ENCODE data around the gene ELF5.

The ELF5 gene

DNA sequence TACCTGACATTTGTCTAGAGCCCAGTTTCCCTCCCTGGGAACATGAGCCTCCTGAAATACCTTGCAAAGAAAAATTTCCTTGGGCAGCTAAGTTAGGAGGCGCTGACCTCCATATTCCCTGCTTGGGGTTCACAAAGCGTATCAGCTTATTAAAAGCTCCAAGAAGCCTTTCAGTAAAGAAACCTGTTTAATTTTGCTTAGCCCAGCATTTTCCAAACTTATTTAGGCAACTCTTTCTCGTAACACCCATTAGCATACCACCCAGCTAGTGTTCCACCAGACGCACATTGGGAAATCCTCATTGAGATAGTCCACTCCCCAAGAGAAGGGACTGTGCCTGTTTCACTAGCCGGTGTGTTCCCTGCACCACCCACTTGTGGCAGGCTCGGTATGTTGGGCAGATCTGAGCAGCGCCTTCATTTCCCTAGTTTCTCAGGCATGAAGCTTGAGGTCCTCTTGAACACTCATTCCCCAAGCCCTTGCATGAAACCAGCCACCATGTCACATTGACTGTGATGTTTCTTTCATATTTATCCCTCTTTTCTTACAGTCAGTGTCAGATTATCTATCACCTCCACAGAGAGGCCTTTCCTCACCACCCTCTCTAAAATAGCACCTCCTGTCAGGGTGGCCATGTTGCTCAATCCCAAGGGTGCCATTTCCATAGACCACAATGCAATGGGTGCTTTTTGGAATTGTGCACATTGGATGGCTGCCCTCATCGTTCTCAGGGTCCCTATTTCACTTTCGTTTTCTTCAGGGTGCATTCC lies 12.5 kb upstream of the ELF5 start:
- no peak for DNase-seq (ENCODE audit: low read depth)
- TF ChIP-seq, protein P1, sequence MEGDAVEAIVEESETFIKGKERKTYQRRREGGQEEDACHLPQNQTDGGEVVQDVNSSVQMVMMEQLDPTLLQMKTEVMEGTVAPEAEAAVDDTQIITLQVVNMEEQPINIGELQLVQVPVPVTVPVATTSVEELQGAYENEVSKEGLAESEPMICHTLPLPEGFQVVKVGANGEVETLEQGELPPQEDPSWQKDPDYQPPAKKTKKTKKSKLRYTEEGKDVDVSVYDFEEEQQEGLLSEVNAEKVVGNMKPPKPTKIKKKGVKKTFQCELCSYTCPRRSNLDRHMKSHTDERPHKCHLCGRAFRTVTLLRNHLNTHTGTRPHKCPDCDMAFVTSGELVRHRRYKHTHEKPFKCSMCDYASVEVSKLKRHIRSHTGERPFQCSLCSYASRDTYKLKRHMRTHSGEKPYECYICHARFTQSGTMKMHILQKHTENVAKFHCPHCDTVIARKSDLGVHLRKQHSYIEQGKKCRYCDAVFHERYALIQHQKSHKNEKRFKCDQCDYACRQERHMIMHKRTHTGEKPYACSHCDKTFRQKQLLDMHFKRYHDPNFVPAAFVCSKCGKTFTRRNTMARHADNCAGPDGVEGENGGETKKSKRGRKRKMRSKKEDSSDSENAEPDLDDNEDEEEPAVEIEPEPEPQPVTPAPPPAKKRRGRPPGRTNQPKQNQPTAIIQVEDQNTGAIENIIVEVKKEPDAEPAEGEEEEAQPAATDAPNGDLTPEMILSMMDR (IDR thresholded peaks at IDR 0.05; ENCODE audit: low read depth, low read length, missing control alignments), result no peak
- in situ Hi-C loops (cut with HindIII; ENCODE audit: low sequenced_read_pairs), result no loop called here
- H3K4me3 ChIP-seq (ENCODE audit: low read depth, low read length), result no peak overlapping the region

- TF ChIP-seq, protein P1 (IDR thresholded peaks at IDR 0.05; ENCODE audit: low read depth, low read length, missing control alignments), result no peak
- H3K4me3 ChIP-seq (ENCODE audit: low read depth, low read length), result no peak overlapping the region
- DNase-seq (ENCODE audit: low read depth), result no peak
- in situ Hi-C loops (cut with HindIII; ENCODE audit: low sequenced_read_pairs), result no loop called here
Observed at GRCh38 chr11:34525098-34525497, 11.5 kb upstream of the ELF5 start.

GRCh38 chr11:34524696-34525095 lies 11.1 kb upstream of the ELF5 start:
- TF ChIP-seq, protein P1 (IDR thresholded peaks at IDR 0.05; ENCODE audit: low read depth, low read length, missing control alignments), result no peak
- no peak overlapping the region for H3K4me3 ChIP-seq (ENCODE audit: low read depth, low read length)
- in situ Hi-C loops (cut with HindIII; ENCODE audit: low sequenced_read_pairs), result no loop called here

DNA sequence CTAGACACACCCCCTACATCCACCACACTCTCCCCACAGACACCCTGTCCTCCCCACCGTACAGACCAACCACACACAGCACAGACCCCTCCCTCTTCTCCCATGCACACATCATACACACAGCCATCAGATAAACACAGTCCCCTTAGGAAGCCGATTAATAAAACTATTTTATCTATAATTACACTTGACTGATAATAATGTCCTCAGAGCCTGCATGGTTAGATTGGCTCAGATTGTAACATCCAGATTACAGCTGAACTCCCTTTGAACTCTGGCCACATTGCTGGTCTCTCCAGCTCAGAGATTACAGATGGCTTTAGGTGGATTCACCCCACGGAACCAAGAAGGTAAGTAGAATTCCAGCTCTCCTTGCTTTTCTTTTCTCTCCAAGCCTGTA lies 9.5 kb upstream of the ELF5 start:
- TF ChIP-seq, protein P1 (IDR thresholded peaks at IDR 0.05; ENCODE audit: low read depth, low read length, missing control alignments), result no peak
- in situ Hi-C loops (cut with HindIII; ENCODE audit: low sequenced_read_pairs), result no loop called here
- DNase-seq (ENCODE audit: low read depth), result no peak
- H3K4me3 ChIP-seq (ENCODE audit: low read depth, low read length), result no peak overlapping the region

More at GRCh38 chr11:34524696-34525095, 11.1 kb upstream of the ELF5 start:
- no peak for DNase-seq (ENCODE audit: low read depth)

DNA sequence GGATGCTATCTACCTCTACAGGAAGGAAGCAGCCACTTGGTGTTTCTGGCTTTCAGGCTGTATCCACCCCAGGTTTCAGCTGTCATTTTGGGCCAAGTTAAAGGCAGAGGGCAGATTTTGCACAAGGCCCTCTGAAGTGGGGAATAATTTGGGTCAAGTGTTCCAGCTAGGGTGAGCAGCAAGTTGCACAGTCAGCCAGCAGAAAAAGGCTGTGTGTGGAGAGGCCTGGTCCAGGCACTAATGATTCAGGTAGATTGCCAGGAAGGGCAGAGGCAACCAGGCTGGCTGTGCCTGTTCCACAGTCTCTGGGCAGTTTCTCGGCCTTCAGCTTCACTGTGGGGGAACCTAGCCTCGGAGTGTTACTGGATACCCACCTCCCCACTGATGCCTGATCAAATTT lies 8.6 kb upstream of the ELF5 start:
- TF ChIP-seq, protein P1 (IDR thresholded peaks at IDR 0.05; ENCODE audit: low read depth, low read length, missing control alignments), result no peak
- H3K4me3 ChIP-seq (ENCODE audit: low read depth, low read length), result no peak overlapping the region
- in situ Hi-C loops (cut with HindIII; ENCODE audit: low sequenced_read_pairs), result no loop called here
- DNase-seq (ENCODE audit: low read depth), result no peak

GRCh38 chr11:34521265-34521664 lies 7.7 kb upstream of the ELF5 start:
- DNase-seq (ENCODE audit: low read depth), result no peak
- no peak overlapping the region for H3K4me3 ChIP-seq (ENCODE audit: low read depth, low read length)
- TF ChIP-seq, protein P1 (IDR thresholded peaks at IDR 0.05; ENCODE audit: low read depth, low read length, missing control alignments), result no peak
- in situ Hi-C loops (cut with HindIII; ENCODE audit: low sequenced_read_pairs), result no loop called here
